K562 (cell line): Measurements from ENCODE around the gene KIAA0040. TPM values are rescaled to one million over a fixed set of nuclear protein-coding genes. Genes with fewer than 3 reads are reported as not detected.

Experiments used
- ARID1B ChIP-seq: fragments of 450-650 bp; IDR thresholded peaks from 2 replicates; pipeline ENCODE4 v1.6.1; 2016; ENCODE audit warnings: antibody characterized with exemption, mild to moderate bottlenecking, inconsistent platforms
- ATF7 ChIP-seq: fragments of 450-650 bp; IDR thresholded peaks from 2 replicates; pipeline ENCODE4 v1.7.1; 2014; ENCODE audit warnings: mild to moderate bottlenecking, moderate library complexity
- DPF2 ChIP-seq: fragments of 450-650 bp; IDR thresholded peaks from 2 replicates; pipeline ENCODE4 v1.6.1; 2016
- GABPA ChIP-seq: fragments of 200-800 bp; sonication (Bioruptor generic); conservative IDR thresholded peaks from 2 replicates; pipeline ENCODE4 v1.6.1; 2016; ENCODE audit warnings: low read depth, missing genetic modification characterization, missing compliant biosample characterization
- HNRNPLL ChIP-seq: fragments of 200-400 bp; formaldehyde crosslinking; IDR thresholded peaks from 2 replicates; pipeline ENCODE4 v1.6.1; 2017; ENCODE audit warnings: low read length, low read depth, mild to moderate bottlenecking; ENCODE audit not compliant: poor library complexity, severe bottlenecking
- POLR3G ChIP-seq: IDR thresholded peaks from 2 replicates; pipeline ENCODE4 v1.6.1; 2011; ENCODE audit not compliant: insufficient read length, insufficient replicate concordance; ENCODE audit errors: extremely low read depth
- POU5F1 ChIP-seq: fragments of 150-350 bp; IDR thresholded peaks from 2 replicates; pipeline ENCODE4 v1.6.1; 2014; ENCODE audit warnings: borderline replicate concordance, low read length, low read depth, mild to moderate bottlenecking; ENCODE audit not compliant: partially characterized antibody
- RAD51 ChIP-seq: fragments of 450-650 bp; IDR thresholded peaks from 2 replicates; pipeline ENCODE4 v1.7.1; 2016; ENCODE audit warnings: low read depth, mild to moderate bottlenecking, borderline replicate concordance
- RB1 ChIP-seq: fragments of 450-650 bp; IDR thresholded peaks from 2 replicates; pipeline ENCODE4 v1.6.1; 2017; ENCODE audit warnings: low read depth, mild to moderate bottlenecking
- SMAD4 ChIP-seq: fragments of 250-450 bp; sonication (Bioruptor Pico); conservative IDR thresholded peaks from 2 replicates; pipeline ENCODE4 v1.8.0; 2021; ENCODE audit warnings: inconsistent platforms, mild to moderate bottlenecking, moderate library complexity
- TAF9B ChIP-seq: fragments of 450-650 bp; IDR thresholded peaks from 2 replicates; pipeline ENCODE4 v1.6.1; 2018; ENCODE audit warnings: mild to moderate bottlenecking; ENCODE audit not compliant: partially characterized antibody
- ZEB2 ChIP-seq: fragments of 450-650 bp; IDR thresholded peaks from 2 replicates; pipeline ENCODE4 v1.6.1; 2016
- polyA plus RNA-seq, 8 experiments: library from polyadenylated mRNA; depleted of rRNA in 4 of 8; stranded (reverse) in 5 of 8; unstranded in 3 of 8; fragments of >200 nt; fragmentation: Nextera tagmentation in 2 of 8; fragmentation: Illumina TruSeq in 1 of 8; extraction: Ambion mirVana in 2 of 8; extraction: Trizol in 1 of 8; gene quantifications; 2 replicates each; pipeline versions ENCODE4 v1.2.1 to v1.2.3, GENCODE V29; 2011 to 2014; ENCODE audit warnings: inconsistent platforms in 1 of 8, missing spikeins in 1 of 8
- total RNA-seq, 7 experiments: library from RNA; depleted of rRNA in 6 of 7; stranded (reverse); fragments of >200 nt in 6 of 7; fragmentation: Illumina TruSeq in 2 of 7; extraction: Trizol in 2 of 7; gene quantifications; 2 replicates each; pipeline versions ENCODE4 v1.2.1 to v1.2.3, GENCODE V29; 2011 to 2021; ENCODE audit warnings: low replicate concordance in 1 of 7
- TF ChIP-seq, protein P1 (sequence below): fragments of 450-650 bp; IDR thresholded peaks from one replicate; pipeline ENCODE4 v1.6.1; 2018; ENCODE audit warnings: mild to moderate bottlenecking, moderate library complexity; ENCODE audit not compliant: partially characterized antibody
- TF ChIP-seq, protein P2 (sequence below): fragments of 450-650 bp; conservative IDR thresholded peaks from 2 replicates; pipeline ENCODE4 v1.6.1; 2016; ENCODE audit warnings: missing genetic modification characterization, low read depth, mild to moderate bottlenecking, missing compliant biosample characterization, moderate library complexity
- TF ChIP-seq, protein P3 (sequence below): fragments of 250-450 bp; sonication (Bioruptor Pico); IDR thresholded peaks from 2 replicates; pipeline ENCODE4 v1.4.0; 2020; ENCODE audit warnings: mild to moderate bottlenecking, moderate library complexity
- TF ChIP-seq, protein P4 (sequence below): fragments of 450-650 bp; formaldehyde crosslinking; IDR thresholded peaks from 2 replicates; pipeline ENCODE4 v1.4.0; 2020; ENCODE audit warnings: mild to moderate bottlenecking, moderate library complexity
- TF ChIP-seq, protein P5 (sequence below): fragments of 450-650 bp; formaldehyde crosslinking; IDR thresholded peaks from 2 replicates; pipeline ENCODE4 v1.4.0; 2022; ENCODE audit warnings: missing genetic modification characterization
- TF ChIP-seq, protein P6 (sequence below): fragments of 250-450 bp; sonication (Bioruptor Pico); IDR thresholded peaks from 2 replicates; pipeline ENCODE4 v1.5.0; 2021

Gene KIAA0040
- total and polyA plus RNA-seq, 9 of the 15 experiments (the other 6 are each of a cell fraction or from before 2014, with no cell fraction given), result 3.4 to 13.6 (median 7.1) TPM

DNA sequence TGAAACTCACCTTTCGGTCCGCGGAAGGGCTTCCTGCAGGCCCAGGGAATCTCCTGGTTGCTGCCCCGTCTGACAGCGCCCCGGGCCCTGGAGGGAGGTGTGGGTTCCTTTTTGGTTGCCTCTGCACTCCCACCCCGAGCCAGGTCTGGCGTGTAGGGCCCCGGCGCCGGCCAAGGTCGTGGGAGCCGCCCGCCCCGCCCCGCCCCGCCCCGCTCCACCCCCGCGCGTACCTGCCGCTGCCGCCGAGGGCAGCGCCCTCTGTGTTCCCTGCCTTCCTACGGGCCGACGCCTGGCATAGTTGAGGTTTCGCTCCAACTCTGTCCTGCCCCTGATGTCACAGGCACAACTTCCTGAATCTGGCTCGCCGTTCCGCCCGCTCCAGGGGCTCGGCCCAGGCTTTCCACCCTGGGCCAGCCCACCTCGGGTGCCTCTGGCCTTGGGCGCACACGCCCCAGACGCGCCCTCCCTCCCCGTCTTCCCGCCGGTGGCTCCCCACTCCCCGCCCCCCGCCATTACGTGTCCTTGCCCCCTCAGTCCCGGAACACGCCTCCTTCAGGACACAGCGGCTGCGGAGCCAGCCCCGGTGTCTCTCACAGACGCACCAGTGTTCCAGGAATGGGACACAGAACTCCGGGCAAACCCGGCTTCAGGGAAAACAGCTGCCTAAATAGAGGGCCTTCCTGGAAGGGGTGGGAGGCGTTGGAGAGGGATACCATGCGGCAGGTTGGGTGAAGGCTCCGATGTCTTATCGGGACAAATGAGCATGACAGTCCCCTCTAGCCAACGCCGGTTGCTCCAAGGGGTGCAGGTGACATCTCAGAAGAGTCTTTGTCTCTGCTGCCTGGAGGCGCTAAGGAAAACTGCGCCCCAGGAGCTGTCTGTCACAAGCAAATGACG is at the start of gene KIAA0040 (continued):
- TF ChIP-seq POU5F1, result no peak
- 0 out of 2 replicates have a peak, but pooled peaks have one; percentile 32 for TF ChIP-seq ATF7
- TF ChIP-seq, protein P1, sequence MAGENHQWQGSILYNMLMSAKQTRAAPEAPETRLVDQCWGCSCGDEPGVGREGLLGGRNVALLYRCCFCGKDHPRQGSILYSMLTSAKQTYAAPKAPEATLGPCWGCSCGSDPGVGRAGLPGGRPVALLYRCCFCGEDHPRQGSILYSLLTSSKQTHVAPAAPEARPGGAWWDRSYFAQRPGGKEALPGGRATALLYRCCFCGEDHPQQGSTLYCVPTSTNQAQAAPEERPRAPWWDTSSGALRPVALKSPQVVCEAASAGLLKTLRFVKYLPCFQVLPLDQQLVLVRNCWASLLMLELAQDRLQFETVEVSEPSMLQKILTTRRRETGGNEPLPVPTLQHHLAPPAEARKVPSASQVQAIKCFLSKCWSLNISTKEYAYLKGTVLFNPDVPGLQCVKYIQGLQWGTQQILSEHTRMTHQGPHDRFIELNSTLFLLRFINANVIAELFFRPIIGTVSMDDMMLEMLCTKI, result no peak
- TF ChIP-seq SMAD4 (CRISPR knock-in tag), result peak; percentile 63; the same call in 1 of the 2 replicates
- peak; percentile 26 for TF ChIP-seq TAF9B
- TF ChIP-seq, protein P2, sequence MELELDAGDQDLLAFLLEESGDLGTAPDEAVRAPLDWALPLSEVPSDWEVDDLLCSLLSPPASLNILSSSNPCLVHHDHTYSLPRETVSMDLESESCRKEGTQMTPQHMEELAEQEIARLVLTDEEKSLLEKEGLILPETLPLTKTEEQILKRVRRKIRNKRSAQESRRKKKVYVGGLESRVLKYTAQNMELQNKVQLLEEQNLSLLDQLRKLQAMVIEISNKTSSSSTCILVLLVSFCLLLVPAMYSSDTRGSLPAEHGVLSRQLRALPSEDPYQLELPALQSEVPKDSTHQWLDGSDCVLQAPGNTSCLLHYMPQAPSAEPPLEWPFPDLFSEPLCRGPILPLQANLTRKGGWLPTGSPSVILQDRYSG (tag), result no peak
- peak; percentile 50; the same call in 1 of the 2 replicates for TF ChIP-seq GABPA (tag)
- no peak for TF ChIP-seq RAD51
- TF ChIP-seq, protein P3, sequence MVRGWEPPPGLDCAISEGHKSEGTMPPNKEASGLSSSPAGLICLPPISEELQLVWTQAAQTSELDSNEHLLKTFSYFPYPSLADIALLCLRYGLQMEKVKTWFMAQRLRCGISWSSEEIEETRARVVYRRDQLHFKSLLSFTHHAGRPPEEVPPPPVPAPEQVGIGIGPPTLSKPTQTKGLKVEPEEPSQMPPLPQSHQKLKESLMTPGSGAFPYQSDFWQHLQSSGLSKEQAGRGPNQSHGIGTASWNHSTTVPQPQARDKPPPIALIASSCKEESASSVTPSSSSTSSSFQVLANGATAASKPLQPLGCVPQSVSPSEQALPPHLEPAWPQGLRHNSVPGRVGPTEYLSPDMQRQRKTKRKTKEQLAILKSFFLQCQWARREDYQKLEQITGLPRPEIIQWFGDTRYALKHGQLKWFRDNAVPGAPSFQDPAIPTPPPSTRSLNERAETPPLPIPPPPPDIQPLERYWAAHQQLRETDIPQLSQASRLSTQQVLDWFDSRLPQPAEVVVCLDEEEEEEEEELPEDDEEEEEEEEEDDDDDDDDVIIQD (CRISPR knock-in tag), result no peak
- no peak for TF ChIP-seq DPF2
- TF ChIP-seq, protein P4, sequence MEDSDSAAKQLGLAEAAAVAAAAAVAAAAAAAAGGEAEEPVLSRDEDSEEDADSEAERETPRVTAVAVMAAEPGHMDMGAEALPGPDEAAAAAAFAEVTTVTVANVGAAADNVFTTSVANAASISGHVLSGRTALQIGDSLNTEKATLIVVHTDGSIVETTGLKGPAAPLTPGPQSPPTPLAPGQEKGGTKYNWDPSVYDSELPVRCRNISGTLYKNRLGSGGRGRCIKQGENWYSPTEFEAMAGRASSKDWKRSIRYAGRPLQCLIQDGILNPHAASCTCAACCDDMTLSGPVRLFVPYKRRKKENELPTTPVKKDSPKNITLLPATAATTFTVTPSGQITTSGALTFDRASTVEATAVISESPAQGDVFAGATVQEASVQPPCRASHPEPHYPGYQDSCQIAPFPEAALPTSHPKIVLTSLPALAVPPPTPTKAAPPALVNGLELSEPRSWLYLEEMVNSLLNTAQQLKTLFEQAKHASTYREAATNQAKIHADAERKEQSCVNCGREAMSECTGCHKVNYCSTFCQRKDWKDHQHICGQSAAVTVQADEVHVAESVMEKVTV (CRISPR knock-in tag), result no peak
- TF ChIP-seq HNRNPLL, result peak; percentile 66
- TF ChIP-seq ZEB2, result peak; percentile 75
- peak; percentile 20; the same call in 1 of the 2 replicates for TF ChIP-seq ARID1B
- TF ChIP-seq RB1, result no peak; the same call in 1 of the 2 replicates
- TF ChIP-seq POLR3G, result no peak
- TF ChIP-seq, protein P5, sequence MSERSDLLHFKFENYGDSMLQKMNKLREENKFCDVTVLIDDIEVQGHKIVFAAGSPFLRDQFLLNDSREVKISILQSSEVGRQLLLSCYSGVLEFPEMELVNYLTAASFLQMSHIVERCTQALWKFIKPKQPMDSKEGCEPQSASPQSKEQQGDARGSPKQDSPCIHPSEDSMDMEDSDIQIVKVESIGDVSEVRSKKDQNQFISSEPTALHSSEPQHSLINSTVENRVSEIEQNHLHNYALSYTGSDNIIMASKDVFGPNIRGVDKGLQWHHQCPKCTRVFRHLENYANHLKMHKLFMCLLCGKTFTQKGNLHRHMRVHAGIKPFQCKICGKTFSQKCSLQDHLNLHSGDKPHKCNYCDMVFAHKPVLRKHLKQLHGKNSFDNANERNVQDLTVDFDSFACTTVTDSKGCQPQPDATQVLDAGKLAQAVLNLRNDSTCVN (CRISPR knock-in tag), result no peak
- TF ChIP-seq, protein P6, sequence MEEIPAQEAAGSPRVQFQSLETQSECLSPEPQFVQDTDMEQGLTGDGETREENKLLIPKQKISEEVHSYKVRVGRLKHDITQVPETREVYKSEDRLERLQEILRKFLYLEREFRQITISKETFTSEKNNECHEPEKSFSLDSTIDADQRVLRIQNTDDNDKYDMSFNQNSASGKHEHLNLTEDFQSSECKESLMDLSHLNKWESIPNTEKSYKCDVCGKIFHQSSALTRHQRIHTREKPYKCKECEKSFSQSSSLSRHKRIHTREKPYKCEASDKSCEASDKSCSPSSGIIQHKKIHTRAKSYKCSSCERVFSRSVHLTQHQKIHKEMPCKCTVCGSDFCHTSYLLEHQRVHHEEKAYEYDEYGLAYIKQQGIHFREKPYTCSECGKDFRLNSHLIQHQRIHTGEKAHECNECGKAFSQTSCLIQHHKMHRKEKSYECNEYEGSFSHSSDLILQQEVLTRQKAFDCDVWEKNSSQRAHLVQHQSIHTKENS (CRISPR knock-in tag), result no peak
